Vagina (tissue), 2 donors: Measurements from ENCODE around the gene EHMT1. TPM values are rescaled to one million over a fixed set of nuclear protein-coding genes. Genes with fewer than 3 reads are reported as not detected.
"Not testable (repeated sequence)": the region's sequence is repeated elsewhere in the genome, so short reads cannot be mapped to it uniquely, and the experiment has no call there.

ENCODE experiments used
- DNase-seq, 2 donors: peaks; one replicate each; pipeline ENCODE4 v3.0.0-alpha.2; 2017; ENCODE audit errors: extremely low spot score in 2 of 2
- H3K27ac ChIP-seq: fragments of 200-600 bp; sonication (generic); one replicate; pipeline ENCODE4 v1.5.1; 2019
- H3K27me3 ChIP-seq: fragments of 200-600 bp; sonication (generic); one replicate; pipeline ENCODE4 v1.5.1; 2019
- H3K36me3 ChIP-seq, 2 donors: fragments of 200-600 bp; sonication (generic); one replicate each; pipeline ENCODE4 v1.5.1; 2017 to 2019
- H3K4me1 ChIP-seq: fragments of 200-600 bp; sonication (generic); one replicate; pipeline ENCODE4 v1.5.1; 2019
- H3K4me3 ChIP-seq, 2 donors: fragments of 200-600 bp; sonication (generic); 1 replicate in 1 of 2; 2 replicates in 1 of 2; pipeline ENCODE4 v1.5.1; 2016 to 2019
- H3K9me3 ChIP-seq: fragments of 200-600 bp; sonication (generic); one replicate; pipeline ENCODE4 v1.5.1; 2019
- CTCF ChIP-seq, 3 experiments: fragments of 450-650 bp in 2 of 3; fragments of 200-600 bp in 1 of 3; sonication (generic) in 1 of 3; IDR thresholded peaks; one replicate each; pipeline ENCODE4 v1.5.1; 2017 to 2019; ENCODE audit warnings: antibody characterized with exemption in 3 of 3, mild to moderate bottlenecking in 2 of 3, moderate library complexity in 2 of 3
- POLR2A ChIP-seq, 2 donors: fragments of 450-650 bp; IDR thresholded peaks; one replicate each; pipeline ENCODE4 v1.6.1; 2017; ENCODE audit warnings: antibody characterized with exemption in 2 of 2, mild to moderate bottlenecking in 2 of 2, moderate library complexity in 2 of 2
- POLR2AphosphoS5 ChIP-seq, 2 donors: sonication (generic); formaldehyde crosslinking; IDR thresholded peaks; one replicate each; pipeline ENCODE4 v1.9.0; 2017; ENCODE audit warnings: antibody characterized with exemption in 2 of 2, mild to moderate bottlenecking in 2 of 2, low read depth in 1 of 2; ENCODE audit not compliant: insufficient read depth in 1 of 2
- intact Hi-C: fragments of 100-400 bp; cut with DNase I; formaldehyde crosslinking; loops from one replicate; pipeline ENCODE4 v1.15.1; 2023
- total RNA-seq: library from RNA; depleted of rRNA; stranded (reverse); fragments of >200 nt; gene quantifications from one replicate; pipeline ENCODE4 v1.2.3, GENCODE V29; 2016

Gene EHMT1
- total RNA-seq, 1 donor from 2014 or later = 65.8 TPM

GRCh38 chr9:137626464-137626863 lies 7.7 kb downstream of the EHMT1 start:
- Histone ChIP-seq H3K4me1 (peaks cover 59% of the 10 kb centered on the region), H3K27me3 (no peaks in the 10 kb centered on the region), H3K4me3 (no peak overlapping the region), H3K27ac (no peak overlapping the region), H3K9me3 (no peaks in the 10 kb centered on the region), H3K36me3 (no peaks in the 10 kb centered on the region)
- TF ChIP-seq CTCF (IDR thresholded peaks at IDR 0.05) = no peak
- no peak for TF ChIP-seq POLR2AphosphoS5 (IDR thresholded peaks at IDR 0.05; ENCODE audit: insufficient read depth in 1 of 2, low read depth in 1 of 2)
- no peak for TF ChIP-seq POLR2A (IDR thresholded peaks at IDR 0.05)
- DNase-seq = no peak
- intact Hi-C loops = no loop called here

- H3K27ac ChIP-seq, H3K9me3 ChIP-seq, H3K27me3 ChIP-seq, intact Hi-C loops, DNase-seq, H3K36me3 ChIP-seq, H3K4me3 ChIP-seq: not testable (repeated sequence)
- peaks cover 57% of the 10 kb centered on the region for H3K4me1 ChIP-seq
These were observed 8.6 kb downstream of the EHMT1 start for GRCh38 chr9:137627406-137627805.

GRCh38 chr9:137630126-137630525 lies 11.3 kb downstream of the EHMT1 start:
- peaks cover 67% of the 10 kb centered on the region for H3K4me1 ChIP-seq
- DNase-seq = no peak
- H3K27me3 ChIP-seq = no peaks in the 10 kb centered on the region
- H3K27ac ChIP-seq = no peak overlapping the region
- H3K4me3 ChIP-seq = no peak overlapping the region
- H3K36me3 ChIP-seq = no peaks in the 10 kb centered on the region
- TF ChIP-seq POLR2AphosphoS5 (IDR thresholded peaks at IDR 0.05; ENCODE audit: insufficient read depth in 1 of 2, low read depth in 1 of 2) (no peak), POLR2A (IDR thresholded peaks at IDR 0.05) (no peak), CTCF (IDR thresholded peaks at IDR 0.05) (no peak)
- no peaks in the 10 kb centered on the region for H3K9me3 ChIP-seq
- intact Hi-C loops = no loop called here

GRCh38 chr9:137630679-137631078 lies 11.9 kb downstream of the EHMT1 start:
- Histone ChIP-seq H3K36me3 (no peaks in the 10 kb centered on the region), H3K27me3 (no peaks in the 10 kb centered on the region), H3K9me3 (no peaks in the 10 kb centered on the region), H3K4me3 (no peak overlapping the region), H3K4me1 (peaks cover 65% of the 10 kb centered on the region), H3K27ac (no peak overlapping the region)
- TF ChIP-seq CTCF (IDR thresholded peaks at IDR 0.05) (no peak), POLR2A (IDR thresholded peaks at IDR 0.05) (no peak)
- no peak for DNase-seq
- intact Hi-C loops = no loop called here

GRCh38 chr9:137631345-137632229 lies 12.8 kb downstream of the EHMT1 start:
- Histone ChIP-seq H3K36me3 (no peaks in the 10 kb centered on the region), H3K27ac (no peak overlapping the region), H3K27me3 (no peaks in the 10 kb centered on the region), H3K4me1 (peaks cover 65% of the 10 kb centered on the region), H3K9me3 (no peaks in the 10 kb centered on the region), H3K4me3 (no peak overlapping the region)
- intact Hi-C loops = no loop called here
- no peak for TF ChIP-seq POLR2AphosphoS5 (IDR thresholded peaks at IDR 0.05; ENCODE audit: insufficient read depth in 1 of 2, low read depth in 1 of 2)
- no peak for DNase-seq
